ENCODE results near the gene AMH. TPM values are rescaled to one million over a fixed set of nuclear protein-coding genes. Genes with fewer than 3 reads are reported as not detected.
A peak's percentile ranks its signal among the peaks of the same experiment; 100 is the strongest.

AMH gene
- total RNA-seq, 6 experiments from 2014 or later, result 0.24 to 1.2 (median 0.59) TPM

DNA sequence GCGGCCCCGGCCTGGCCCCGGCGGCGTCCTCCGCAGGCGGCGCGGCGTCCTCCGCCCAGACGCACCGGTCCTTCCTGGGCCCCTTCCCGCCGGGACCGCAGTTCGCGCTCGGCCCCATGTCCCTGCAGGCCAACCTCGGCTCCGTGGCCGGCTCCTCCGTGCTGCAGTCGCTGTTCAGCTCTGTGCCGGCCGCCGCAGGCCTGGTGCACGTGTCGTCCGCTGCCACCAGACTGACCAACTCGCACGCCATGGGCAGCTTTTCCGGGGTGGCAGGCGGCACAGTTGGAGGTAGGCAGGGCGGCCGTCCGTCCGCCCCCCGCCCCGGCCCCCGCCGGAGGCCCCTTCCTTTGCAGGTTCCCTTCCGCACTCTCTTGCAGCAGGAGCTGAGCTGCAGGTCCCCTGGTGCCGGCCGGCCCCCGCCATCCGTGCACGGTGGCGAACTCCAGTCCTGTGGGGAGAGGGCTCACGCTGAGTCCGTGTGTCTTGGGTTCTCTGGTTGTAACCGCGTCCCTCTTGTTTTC is 22.2 kb upstream of the AMH start:
- ATAC-seq (no peak), DNase-seq (no peak)
- Histone ChIP-seq H3K4me3 (no peak overlapping the region), H3K36me3 (peaks cover 0 to 46% (median 7%) of the 10 kb centered on the region in 4 donors), H3K27ac (no peak overlapping the region), H3K4me1 (peaks cover 0 to 14% (median 0%) of the 10 kb centered on the region in 4 donors), H3K27me3 (no peaks in the 10 kb centered on the region), H3K9me3 (no peaks in the 10 kb centered on the region)
- 97% methylated on average over 16 of the region's 53 CpGs for WGBS (ENCODE audit: insufficient coverage, low coverage, low lambda C conversion rate, missing lambda C conversion rate)
- no peak for TF ChIP-seq POLR2A (IDR thresholded peaks at IDR 0.05)
- TF ChIP-seq, protein P1, sequence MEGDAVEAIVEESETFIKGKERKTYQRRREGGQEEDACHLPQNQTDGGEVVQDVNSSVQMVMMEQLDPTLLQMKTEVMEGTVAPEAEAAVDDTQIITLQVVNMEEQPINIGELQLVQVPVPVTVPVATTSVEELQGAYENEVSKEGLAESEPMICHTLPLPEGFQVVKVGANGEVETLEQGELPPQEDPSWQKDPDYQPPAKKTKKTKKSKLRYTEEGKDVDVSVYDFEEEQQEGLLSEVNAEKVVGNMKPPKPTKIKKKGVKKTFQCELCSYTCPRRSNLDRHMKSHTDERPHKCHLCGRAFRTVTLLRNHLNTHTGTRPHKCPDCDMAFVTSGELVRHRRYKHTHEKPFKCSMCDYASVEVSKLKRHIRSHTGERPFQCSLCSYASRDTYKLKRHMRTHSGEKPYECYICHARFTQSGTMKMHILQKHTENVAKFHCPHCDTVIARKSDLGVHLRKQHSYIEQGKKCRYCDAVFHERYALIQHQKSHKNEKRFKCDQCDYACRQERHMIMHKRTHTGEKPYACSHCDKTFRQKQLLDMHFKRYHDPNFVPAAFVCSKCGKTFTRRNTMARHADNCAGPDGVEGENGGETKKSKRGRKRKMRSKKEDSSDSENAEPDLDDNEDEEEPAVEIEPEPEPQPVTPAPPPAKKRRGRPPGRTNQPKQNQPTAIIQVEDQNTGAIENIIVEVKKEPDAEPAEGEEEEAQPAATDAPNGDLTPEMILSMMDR (IDR thresholded peaks at IDR 0.05), result no peak
- intact Hi-C loops (cut with DNase I), result no loop called here

DNA sequence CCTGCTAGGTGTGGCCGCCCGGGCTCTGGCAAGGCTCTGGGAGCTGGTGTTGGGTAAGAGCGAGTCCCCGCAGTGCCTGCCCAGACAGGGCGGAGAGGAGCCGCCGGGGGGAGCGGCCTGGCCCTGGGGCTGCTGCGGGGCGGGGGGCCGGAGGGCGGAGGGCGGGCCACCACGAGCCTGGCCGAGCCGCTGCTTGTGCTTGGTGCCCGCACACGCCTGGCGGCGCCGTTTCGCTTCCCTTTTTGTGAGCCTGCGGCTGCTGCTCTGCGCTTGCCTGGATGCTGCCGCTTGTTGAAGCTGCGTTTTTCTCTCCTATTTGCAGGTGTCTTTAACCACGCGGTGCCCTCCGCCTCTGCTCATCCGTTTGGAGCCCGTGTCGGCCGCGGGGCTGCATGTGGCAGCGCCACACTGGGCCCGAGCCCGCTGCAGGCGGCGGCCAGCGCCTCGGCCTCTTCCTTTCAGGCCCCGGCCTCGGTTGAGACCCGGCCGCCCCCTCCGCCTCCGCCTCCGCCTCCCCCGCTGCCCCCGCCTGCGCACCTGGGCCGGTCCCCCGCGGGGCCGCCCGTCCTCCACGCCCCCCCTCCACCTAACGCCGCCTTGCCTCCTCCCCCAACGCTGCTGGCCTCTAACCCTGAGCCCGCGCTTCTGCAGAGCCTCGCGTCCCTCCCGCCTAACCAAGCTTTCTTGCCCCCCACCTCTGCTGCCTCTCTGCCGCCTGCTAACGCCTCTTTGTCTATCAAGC is 21.5 kb upstream of the AMH start:
- DNase-seq (peak in 1 of 3 donors; percentile 82), ATAC-seq (peak in 1 of 4 donors; percentile 55)
- Histone ChIP-seq H3K4me3 (no peak overlapping the region), H3K36me3 (peaks cover 0 to 39% (median 7%) of the 10 kb centered on the region in 4 donors), H3K27me3 (no peaks in the 10 kb centered on the region), H3K4me1 (peaks cover 0 to 14% (median 0%) of the 10 kb centered on the region in 4 donors), H3K27ac (no peak overlapping the region), H3K9me3 (no peaks in the 10 kb centered on the region)
- WGBS (ENCODE audit: insufficient coverage, low coverage, low lambda C conversion rate, missing lambda C conversion rate), result 88% methylated on average over 42 of the region's 67 CpGs
- TF ChIP-seq, protein P1 (IDR thresholded peaks at IDR 0.05), result no peak
- TF ChIP-seq POLR2A (IDR thresholded peaks at IDR 0.05), result no peak
- intact Hi-C loops (cut with DNase I), result no loop called here

DNA sequence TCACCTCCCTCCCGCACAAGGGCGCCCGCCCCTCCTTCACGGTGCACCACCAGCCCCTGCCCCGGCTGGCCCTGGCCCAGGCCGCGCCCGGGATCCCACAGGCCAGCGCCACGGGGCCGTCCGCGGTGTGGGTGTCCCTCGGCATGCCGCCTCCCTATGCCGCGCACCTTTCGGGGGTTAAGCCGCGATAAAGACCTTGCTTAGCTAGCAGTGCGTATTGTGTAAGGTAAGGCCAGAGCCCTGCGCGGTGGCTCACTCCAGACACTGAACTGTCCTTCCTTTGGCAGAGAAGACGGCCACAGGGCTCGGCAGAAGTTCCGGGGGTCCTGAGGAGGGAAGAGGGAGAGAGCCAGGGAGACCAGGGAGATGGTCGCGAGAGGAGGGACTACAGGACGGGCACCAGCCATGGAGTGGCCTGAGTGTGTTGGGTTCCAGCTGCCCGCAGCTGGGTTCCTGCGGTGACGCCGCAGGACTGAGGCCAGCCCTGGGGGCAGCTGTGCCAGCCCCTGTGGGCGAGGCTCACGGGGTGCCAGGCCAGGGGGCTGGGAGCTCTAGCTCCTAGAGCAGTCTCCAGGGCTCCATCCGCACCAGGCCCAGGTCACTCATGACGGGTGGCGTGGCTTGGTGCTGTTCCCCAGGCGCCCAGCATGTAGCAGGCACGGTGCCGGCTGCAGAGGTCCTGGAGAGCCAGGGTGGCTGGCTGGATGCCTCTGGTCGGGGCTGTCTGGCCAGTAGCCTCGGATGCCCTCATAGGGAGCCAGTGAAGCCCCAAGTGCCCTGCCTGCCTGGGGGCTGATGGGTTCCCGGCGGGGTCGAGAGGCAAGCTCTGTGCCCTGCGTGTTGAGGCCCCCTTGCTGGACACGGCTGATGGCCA is 20.7 kb upstream of the AMH start:
- no peak for TF ChIP-seq POLR2A (IDR thresholded peaks at IDR 0.05)
- TF ChIP-seq, protein P1 (IDR thresholded peaks at IDR 0.05), result no peak
- peaks cover 0 to 14% (median 0%) of the 10 kb centered on the region in 4 donors for H3K4me1 ChIP-seq
- DNase-seq (peak in 1 of 3 donors; percentile 84), ATAC-seq (peak; percentile 36 to 65 (median 54))
- no peak overlapping the region for H3K4me3 ChIP-seq
- H3K36me3 ChIP-seq, result peaks cover 0 to 39% (median 8%) of the 10 kb centered on the region in 4 donors
- WGBS (ENCODE audit: insufficient coverage, low coverage, low lambda C conversion rate, missing lambda C conversion rate), result 88% methylated on average over 21 of the region's 48 CpGs
- no peak overlapping the region for H3K27ac ChIP-seq
- intact Hi-C loops (cut with DNase I), result no loop called here
- H3K9me3 ChIP-seq, result no peaks in the 10 kb centered on the region
- no peaks in the 10 kb centered on the region for H3K27me3 ChIP-seq

DNA sequence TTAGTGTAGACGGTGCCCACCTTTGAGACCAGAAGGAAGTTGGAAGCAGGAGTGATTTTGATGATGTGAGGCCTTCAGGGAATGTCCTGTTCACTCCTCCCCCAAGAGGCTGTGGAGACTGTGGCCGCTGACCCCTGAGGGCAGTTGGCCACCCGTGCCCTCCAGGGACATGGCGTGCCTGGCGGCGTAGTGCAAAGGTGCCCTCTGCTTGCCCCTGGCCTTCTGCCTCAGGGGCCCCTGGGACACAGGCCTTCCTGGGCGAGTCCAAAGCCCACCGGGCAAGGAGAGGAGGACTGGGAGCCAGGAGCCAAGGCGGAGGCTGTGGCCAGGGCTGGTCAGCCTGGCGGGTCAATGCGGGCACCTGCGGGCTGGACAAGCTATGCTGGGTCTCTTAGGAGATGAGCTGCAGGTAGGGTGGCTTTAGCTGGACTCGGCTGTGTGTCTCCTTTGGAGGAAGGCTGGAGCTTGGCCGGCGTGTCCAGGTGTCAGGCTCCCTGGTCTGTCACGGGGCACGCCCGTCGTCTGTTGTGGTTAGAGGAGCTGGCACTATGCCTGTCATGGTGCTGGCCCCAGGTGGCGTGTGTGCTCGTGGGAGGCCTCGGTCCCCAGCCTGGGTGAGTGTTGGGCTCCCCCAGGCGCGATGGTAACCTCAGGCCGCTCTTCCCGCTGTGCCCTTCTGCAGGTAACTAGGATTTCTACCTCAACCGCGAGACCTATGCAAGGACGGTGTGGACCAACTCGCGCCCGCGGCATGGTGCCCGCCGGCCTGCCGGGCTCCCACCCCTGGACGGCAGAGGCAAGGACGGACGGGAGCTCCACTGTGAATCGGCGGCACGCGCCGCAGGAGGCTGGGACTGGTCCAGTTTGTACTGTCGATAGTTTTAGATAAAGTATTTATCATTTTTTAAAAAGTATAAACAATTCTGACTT is 19.8 kb upstream of the AMH start:
- WGBS (ENCODE audit: insufficient coverage, low coverage, low lambda C conversion rate, missing lambda C conversion rate), result 85% methylated on average over 10 of the region's 45 CpGs
- H3K27me3 ChIP-seq, result no peaks in the 10 kb centered on the region
- peaks cover 0 to 39% (median 8%) of the 10 kb centered on the region in 4 donors for H3K36me3 ChIP-seq
- ATAC-seq (peak; percentile 41 to 78 (median 70)), DNase-seq (peak in 2 of 3 donors; percentile 78 to 88)
- no peak overlapping the region for H3K27ac ChIP-seq
- peaks cover 0 to 14% (median 0%) of the 10 kb centered on the region in 4 donors for H3K4me1 ChIP-seq
- intact Hi-C loops (cut with DNase I), result loop anchor here in 1 of 2 donors (5.0 to 10.0 kb wide), 2 partner anchors 57 to 85 kb away; no protein-coding TSS in a partner anchor
- H3K9me3 ChIP-seq, result no peaks in the 10 kb centered on the region
- TF ChIP-seq, protein P1 (IDR thresholded peaks at IDR 0.05), result no peak
- TF ChIP-seq POLR2A (IDR thresholded peaks at IDR 0.05), result no peak
- no peak overlapping the region for H3K4me3 ChIP-seq

All from right lobe of liver (tissue), 6 donors.